HCT116 (cell line): Measurements from ENCODE around the gene PCID2. TPM values are rescaled to one million over a fixed set of nuclear protein-coding genes. Genes with fewer than 3 reads are reported as not detected.

ENCODE experiments used
- ATAC-seq: fragments of 200-7000 bp; cut with Tn5 transposase; 2 replicates; pipeline ENCODE4 v1.9.1; 2020; ENCODE audit warnings: mild to moderate bottlenecking, moderate library complexity
- BruUV-seq: library from RNA; stranded (reverse); fragments of 400-500 nt; replicated peaks from 2 replicates; lab custom pipeline; 2021; lab: Mats Ljungman, UMichigan
- CTCF ChIA-PET: fragments of 300-600 bp; sonication (Branson Sonifier 250); formaldehyde crosslinking; loops from one replicate; lab custom pipeline; 2021; ENCODE audit warnings: antibody characterized with exemption; lab: Charles Lee
- POLR2A ChIA-PET: fragments of 300-600, 350-600 bp; sonication (Branson Sonifier 250); formaldehyde crosslinking; loops from one replicate; lab custom pipeline; 2021; ENCODE audit warnings: antibody characterized with exemption; lab: Charles Lee
- RAD21 ChIA-PET, 2 experiments: fragments of 300-600 bp; sonication (Branson Sonifier 250); formaldehyde crosslinking; loops; one replicate each; lab custom pipeline; 2023; ENCODE audit warnings: low total read pairs in 2 of 2; ENCODE audit not compliant: uncharacterized antibody in 2 of 2, unreplicated experiment in 2 of 2, low non-redundant PET in 1 of 2; lab: Charles Lee
- DNase-seq: peaks from one replicate; pipeline ENCODE4 v3.0.0-alpha.2; 2010; ENCODE audit warnings: low read depth, low spot score
- H2AFZ ChIP-seq: fragments of 200-600 bp; shearing (Covaris generic), sonication (generic); 2 replicates; pipeline ENCODE4 v1.6.1; 2017; ENCODE audit warnings: low read depth, mixed run types, mixed read lengths, antibody characterized with exemption, low read length; ENCODE audit not compliant: poor library complexity, severe bottlenecking
- H3K27ac ChIP-seq: 2 replicates; pipeline ENCODE4 v1.5.1; 2012; ENCODE audit warnings: low read depth, low read length
- H3K27me3 ChIP-seq: fragments of 200-600 bp; sonication (generic); 2 replicates; pipeline ENCODE4 v1.6.1; 2016; ENCODE audit warnings: mixed run types, low read length, mixed read lengths; ENCODE audit not compliant: insufficient read depth
- H3K36me3 ChIP-seq, 2 experiments: fragments of 200-500 bp in 1 of 2; fragments of 200-600 bp in 1 of 2; sonication (Bioruptor generic) in 1 of 2; sonication (generic) in 1 of 2; 2 replicates each; pipeline versions ENCODE4 v1.5.1 to v1.6.1; 2014 to 2016; ENCODE audit warnings: low read length in 2 of 2, inconsistent platforms in 1 of 2, mixed read lengths in 1 of 2, mixed run types in 1 of 2; ENCODE audit not compliant: insufficient read depth in 2 of 2, control insufficient read depth in 1 of 2
- H3K4me1 ChIP-seq, 2 experiments: fragments of 200-600 bp in 1 of 2; sonication (generic) in 1 of 2; 2 replicates each; pipeline versions ENCODE4 v1.5.1 to v1.6.1; 2012 to 2017; ENCODE audit warnings: low read length in 2 of 2, inconsistent platforms in 1 of 2, mild to moderate bottlenecking in 1 of 2, mixed read lengths in 1 of 2, mixed run types in 1 of 2, moderate library complexity in 1 of 2; ENCODE audit not compliant: insufficient read depth in 2 of 2, control insufficient read depth in 1 of 2
- H3K4me2 ChIP-seq: fragments of 200-600 bp; sonication (generic); 2 replicates; pipeline ENCODE4 v1.6.1; 2017; ENCODE audit warnings: mixed run types, low read length, mixed read lengths
- H3K4me3 ChIP-seq, 2 experiments: fragments of 200-600 bp in 1 of 2; sonication (generic) in 1 of 2; replicated peaks in 1 of 2; 2 replicates each; pipeline ENCODE4 v1.5.1; 2011 to 2016; ENCODE audit warnings: low read length in 2 of 2, control low read depth in 1 of 2, low read depth in 1 of 2, mild to moderate bottlenecking in 1 of 2, mixed read lengths in 1 of 2, mixed run types in 1 of 2
- H3K79me2 ChIP-seq: fragments of 200-600 bp; sonication (generic); 2 replicates; pipeline ENCODE4 v1.6.1; 2017; ENCODE audit warnings: mild to moderate bottlenecking, mixed run types, low read length, moderate library complexity, mixed read lengths; ENCODE audit not compliant: insufficient read depth
- H3K9ac ChIP-seq: fragments of 200-600 bp; sonication (generic); 2 replicates; pipeline ENCODE4 v1.6.1; 2016; ENCODE audit warnings: low read length, mixed read lengths
- H3K9me2 ChIP-seq: fragments of 200-600 bp; sonication (generic), shearing (Covaris generic); 2 replicates; pipeline ENCODE4 v1.6.1; 2017; ENCODE audit warnings: mixed run types, mild to moderate bottlenecking, moderate library complexity; ENCODE audit not compliant: insufficient read depth
- H3K9me3 ChIP-seq, 2 experiments: fragments of 200-500 bp in 1 of 2; fragments of 200-600 bp in 1 of 2; sonication (Bioruptor generic) in 1 of 2; sonication (generic) in 1 of 2; 2 replicates each; pipeline ENCODE4 v1.6.1; 2014 to 2017; ENCODE audit warnings: low read length in 2 of 2, mixed read lengths in 2 of 2, inconsistent platforms in 1 of 2, low read depth in 1 of 2, mild to moderate bottlenecking in 1 of 2, mixed run types in 1 of 2, moderate library complexity in 1 of 2; ENCODE audit not compliant: control insufficient read depth in 1 of 2, insufficient read depth in 1 of 2
- H4K20me1 ChIP-seq: fragments of 200-600 bp; sonication (generic), shearing (Covaris generic); 2 replicates; pipeline ENCODE4 v1.6.1; 2017; ENCODE audit warnings: mixed run types, mild to moderate bottlenecking, moderate library complexity; ENCODE audit not compliant: insufficient read depth
- CEBPB ChIP-seq: IDR thresholded peaks from 2 replicates; pipeline ENCODE4 v1.6.1; 2012; ENCODE audit warnings: low read depth
- CTCF ChIP-seq, 3 experiments: fragments of 200-600 bp in 1 of 3; sonication (generic) in 1 of 3; IDR thresholded peaks in 2 of 3; conservative IDR thresholded peaks in 1 of 3; 2 replicates each; pipeline ENCODE4 v1.5.1; 2012 to 2017; ENCODE audit warnings: low read depth in 2 of 3, low read length in 2 of 3, antibody characterized with exemption in 1 of 3, borderline replicate concordance in 1 of 3, control low read depth in 1 of 3, mild to moderate bottlenecking in 1 of 3, mixed read lengths in 1 of 3, mixed run types in 1 of 3, moderate library complexity in 1 of 3; ENCODE audit not compliant: insufficient read depth in 1 of 3
- EGR1 ChIP-seq: IDR thresholded peaks from 2 replicates; pipeline ENCODE4 v1.6.1; 2012; ENCODE audit warnings: low read depth
- ELF1 ChIP-seq: IDR thresholded peaks from 2 replicates; pipeline ENCODE4 v1.6.1; 2012; ENCODE audit warnings: low read depth, borderline replicate concordance
- FOSL1 ChIP-seq: IDR thresholded peaks from 2 replicates; pipeline ENCODE4 v1.6.1; 2012; ENCODE audit warnings: low read depth
- POLR2A ChIP-seq: IDR thresholded peaks from 2 replicates; pipeline ENCODE4 v1.7.0; 2011; ENCODE audit warnings: borderline replicate concordance; ENCODE audit not compliant: insufficient read depth, insufficient read length; ENCODE audit errors: extremely low read depth
- YY1 ChIP-seq: IDR thresholded peaks from 2 replicates; pipeline ENCODE4 v1.6.1; 2011; ENCODE audit warnings: low read length, low read depth, moderate library complexity, mild to moderate bottlenecking; ENCODE audit not compliant: insufficient replicate concordance; ENCODE audit errors: extremely low read depth
- intact Hi-C: fragments of 100-400 bp; cut with micrococcal nuclease; formaldehyde crosslinking; loops from 2 replicates; pipeline ENCODE4 v1.10.0; 2022
- total RNA-seq: library from RNA; stranded (reverse); gene quantifications from one replicate; pipeline ENCODE4 v1.2.1, GENCODE V29; 2021; ENCODE audit not compliant: unreplicated experiment

The PCID2 gene
- total RNA-seq, 1 experiment from 2014 or later, result 73.3 TPM

GRCh38 chr13:113225515-113225914, 17.0 kb upstream of the PCID2 start:
- H3K79me2 ChIP-seq, result peaks cover 90% of the 10 kb centered on the region

More at GRCh38 chr13:113225515-113225914, 17.0 kb upstream of the PCID2 start:
- no TSS peak for BruUV-seq
- Histone ChIP-seq H3K27me3 (no peaks in the 10 kb centered on the region), H3K36me3 (peaks cover 28 to 39% of the 10 kb centered on the region in 2 experiments; a peak in 3 of 4 replicates), H3K9me3 (no peaks in the 10 kb centered on the region), H2AFZ (no peak overlapping the region), H4K20me1 (peaks cover 12% of the 10 kb centered on the region; the same call in 1 of the 2 replicates), H3K9me2 (no peaks in the 10 kb centered on the region), H3K27ac (no peak overlapping the region), H3K4me2 (no peak overlapping the region), H3K9ac (no peak overlapping the region), H3K4me3 (no peak overlapping the region), H3K4me1 (no peaks in the 10 kb centered on the region)
- POLR2A ChIA-PET, result no interaction called here
- CTCF ChIA-PET, result no interaction called here
- TF ChIP-seq FOSL1, result no peak
- no peak for TF ChIP-seq CEBPB
- TF ChIP-seq CTCF (IDR thresholded peaks at IDR 0.05 in 2 of 3, conservative IDR thresholded peaks at IDR 0.05 in 1 of 3; ENCODE audit: borderline replicate concordance in 1 of 3, insufficient read depth in 1 of 3, low read depth in 2 of 3, low read length in 2 of 3), result no peak
- no peak for TF ChIP-seq ELF1
- no peak for TF ChIP-seq YY1
- TF ChIP-seq POLR2A, result no peak
- no peak for TF ChIP-seq EGR1
- no peak for ATAC-seq
- RAD21 ChIA-PET, result no interaction called here
- DNase-seq, result no peak
- intact Hi-C loops, result no loop called here
